Measurements from ENCODE around the gene UHRF2.
"Not testable (repeated sequence)": the region's sequence is repeated elsewhere in the genome, so short reads cannot be mapped to it uniquely, and the experiment has no call there.

Gene UHRF2

GRCh38 chr9:6498982-6499381 lies 86.0 kb downstream of the UHRF2 start:
- no peak for DNase-seq

- DNase-seq: no peak
Observed at GRCh38 chr9:6501526-6502210, 88.7 kb downstream of the UHRF2 start.

- no peak for DNase-seq
Observed at GRCh38 chr9:6502399-6502798, 89.4 kb downstream of the UHRF2 start.

GRCh38 chr9:6506571-6506970 lies 93.6 kb downstream of the UHRF2 start:
- no peak for DNase-seq

GRCh38 chr9:6512085-6512657 lies 99.2 kb downstream of the UHRF2 start:
- no peak for DNase-seq

GRCh38 chr9:6522263-6522662 lies 109.3 kb downstream of the UHRF2 start:
- DNase-seq: no peak

- DNase-seq: no peak
Observed at GRCh38 chr9:6525326-6526045, 112.5 kb downstream of the UHRF2 start.

GRCh38 chr9:6535594-6535993 lies 122.6 kb downstream of the UHRF2 start:
- no peak for DNase-seq

- no peak for DNase-seq
Observed at GRCh38 chr9:6538666-6539071, 125.7 kb downstream of the UHRF2 start.

- not testable (repeated sequence) for DNase-seq
Observed at GRCh38 chr9:6542617-6543016, 129.6 kb downstream of the UHRF2 start.

- DNase-seq: no peak
Observed at GRCh38 chr9:6543204-6543603, 130.2 kb downstream of the UHRF2 start.

- no peak for DNase-seq
Observed at GRCh38 chr9:6545017-6545691, 132.2 kb downstream of the UHRF2 start.

- DNase-seq: no peak
Observed at GRCh38 chr9:6549106-6549800, 136.3 kb downstream of the UHRF2 start.

- no peak for DNase-seq
Observed at GRCh38 chr9:6551136-6551535, 138.1 kb downstream of the UHRF2 start.

GRCh38 chr9:6552033-6552432 lies 139.0 kb downstream of the UHRF2 start:
- no peak for DNase-seq

GRCh38 chr9:6552498-6553121 lies 139.6 kb downstream of the UHRF2 start:
- no peak for DNase-seq

GRCh38 chr9:6553866-6554265 lies 140.9 kb downstream of the UHRF2 start:
- DNase-seq: no peak

Data from CD4-positive, alpha-beta T cell treated with Interleukin-4 for 1 hour (primary cell).